SHP77 (cell line): ENCODE measurements around the gene PIEZO1.

Experiments
- DNase-seq, 2 experiments: peaks; one replicate each; lab custom pipeline; 2025; lab: John Stamatoyannopoulos, UW

PIEZO1 gene

GRCh38 chr16:88766975-88767374, 18.0 kb downstream of the PIEZO1 start:
- DNase-seq = no peak

- DNase-seq = no peak
Measured at GRCh38 chr16:88764913-88765349, 20.1 kb downstream of the PIEZO1 start.

- no peak for DNase-seq
Measured at GRCh38 chr16:88764080-88764479, 20.9 kb downstream of the PIEZO1 start.

GRCh38 chr16:88763502-88764053, 21.4 kb downstream of the PIEZO1 start:
- no peak for DNase-seq

GRCh38 chr16:88762941-88763340, 22.1 kb downstream of the PIEZO1 start:
- no peak for DNase-seq

GRCh38 chr16:88762258-88762870, 22.7 kb downstream of the PIEZO1 start:
- DNase-seq = no peak

GRCh38 chr16:88761830-88762229, 23.2 kb downstream of the PIEZO1 start:
- DNase-seq = no peak

GRCh38 chr16:88761143-88761534, 23.9 kb downstream of the PIEZO1 start:
- no peak for DNase-seq

GRCh38 chr16:88760424-88761142, 24.4 kb downstream of the PIEZO1 start:
- no peak for DNase-seq

- DNase-seq = no peak
Measured at GRCh38 chr16:88759976-88760350, 25.1 kb downstream of the PIEZO1 start.

- DNase-seq = peak; percentile 73 to 78
Measured at GRCh38 chr16:88759245-88759975, 25.6 kb downstream of the PIEZO1 start.

- no peak for DNase-seq
Measured at GRCh38 chr16:88758944-88759244, 26.1 kb downstream of the PIEZO1 start.

- DNase-seq = no peak
Measured at GRCh38 chr16:88758227-88758943, 26.6 kb downstream of the PIEZO1 start.

GRCh38 chr16:88755745-88756443, 29.1 kb downstream of the PIEZO1 start:
- DNase-seq = no peak

- no peak for DNase-seq
Measured at GRCh38 chr16:88754912-88755744, 29.9 kb downstream of the PIEZO1 start.

GRCh38 chr16:88754109-88754911, 30.7 kb downstream of the PIEZO1 start:
- DNase-seq = no peak

GRCh38 chr16:88753602-88754001, 31.4 kb downstream of the PIEZO1 start:
- no peak for DNase-seq

GRCh38 chr16:88753191-88753590, 31.8 kb downstream of the PIEZO1 start:
- DNase-seq = no peak

- no peak for DNase-seq
Measured at GRCh38 chr16:88752386-88753002, 32.5 kb downstream of the PIEZO1 start.
